ENCODE measurements around the gene SIGLEC6.

GRCh38 chr19:51503896-51504295, 27.6 kb downstream of the SIGLEC6 start:
- no peak for TF ChIP-seq POLR2A (IDR thresholded peaks at IDR 0.05)
- no peak for TF ChIP-seq CTCF (IDR thresholded peaks at IDR 0.05)
